CD4-positive, alpha-beta memory T cell (primary cell): ENCODE data around the gene REC114. TPM values are rescaled to one million over a fixed set of nuclear protein-coding genes. Genes with fewer than 3 reads are reported as not detected.

Source experiments
- CTCF ChIA-PET: fragments of 350-600 bp; sonication (Branson Sonifier 250); formaldehyde crosslinking; loops from one replicate; lab custom pipeline; 2021; ENCODE audit warnings: inconsistent platforms; ENCODE audit not compliant: partially characterized antibody; lab: Charles Lee
- POLR2A ChIA-PET: fragments of 350-600 bp; sonication (Branson Sonifier 250); formaldehyde crosslinking; loops from one replicate; lab custom pipeline; 2021; ENCODE audit not compliant: partially characterized antibody; lab: Charles Lee
- DNase-seq, 5 donors: peaks; one replicate each; pipeline versions ENCODE4 v3.0.0 to v3.0.0-alpha.2; 2020 to 2022; ENCODE audit warnings: mixed read lengths in 1 of 5
- H3K27ac ChIP-seq: one replicate; pipeline ENCODE4 v1.7.0; 2013; ENCODE audit warnings: low read depth, low read length
- H3K27me3 ChIP-seq: 2 replicates; pipeline ENCODE4 v1.7.0; 2013; ENCODE audit warnings: mild to moderate bottlenecking, low read length, moderate library complexity; ENCODE audit not compliant: insufficient read depth
- H3K36me3 ChIP-seq: 2 replicates; pipeline ENCODE4 v1.7.0; 2013; ENCODE audit warnings: mild to moderate bottlenecking, low read length, moderate library complexity; ENCODE audit not compliant: insufficient read depth
- H3K4me1 ChIP-seq: 2 replicates; pipeline ENCODE4 v1.7.0; 2013; ENCODE audit warnings: mild to moderate bottlenecking, low read length, moderate library complexity; ENCODE audit not compliant: insufficient read depth
- H3K4me3 ChIP-seq, 2 donors: one replicate each; pipeline ENCODE4 v1.7.0; 2013; ENCODE audit warnings: low read length in 2 of 2, mild to moderate bottlenecking in 1 of 2
- H3K9me3 ChIP-seq, 2 donors: one replicate each; pipeline ENCODE4 v1.7.0; 2013; ENCODE audit warnings: low read length in 2 of 2, control low read depth in 1 of 2; ENCODE audit not compliant: control insufficient read depth in 1 of 2
- H3K27ac Mint-ChIP-seq, 7 donors: one replicate each; pipeline ENCODE4 v1.8.0; 2020 to 2021; ENCODE audit warnings: mixed read lengths in 7 of 7, mild to moderate bottlenecking in 6 of 7, inconsistent platforms in 3 of 7, moderate library complexity in 3 of 7
- H3K27me3 Mint-ChIP-seq, 2 donors: one replicate each; pipeline ENCODE4 v1.8.0; 2020 to 2021; ENCODE audit warnings: mixed read lengths in 2 of 2
- H3K36me3 Mint-ChIP-seq, 2 donors: one replicate each; pipeline ENCODE4 v1.8.0; 2020 to 2021; ENCODE audit warnings: mixed read lengths in 2 of 2, inconsistent platforms in 1 of 2, mild to moderate bottlenecking in 1 of 2
- H3K4me1 Mint-ChIP-seq, 4 donors: one replicate each; pipeline ENCODE4 v1.8.0; 2020 to 2021; ENCODE audit warnings: mixed read lengths in 4 of 4, mild to moderate bottlenecking in 1 of 4
- H3K4me3 Mint-ChIP-seq, 8 donors: one replicate each; pipeline ENCODE4 v1.8.0; 2020 to 2021; ENCODE audit warnings: mixed read lengths in 8 of 8, mild to moderate bottlenecking in 7 of 8, moderate library complexity in 6 of 8, inconsistent platforms in 3 of 8
- H3K9me3 Mint-ChIP-seq, 8 donors: one replicate each; pipeline ENCODE4 v1.8.0; 2020 to 2021; ENCODE audit warnings: mixed read lengths in 8 of 8, mild to moderate bottlenecking in 5 of 8, inconsistent platforms in 3 of 8, moderate library complexity in 1 of 8
- intact Hi-C: fragments of 100-400 bp; cut with micrococcal nuclease; formaldehyde crosslinking; loops from one replicate; pipeline ENCODE4 v1.15.1; 2023
- polyA plus RNA-seq, 2 donors: library from polyadenylated mRNA; unstranded; fragments of 300-500 nt; fragmentation: Illumina TruSeq; gene quantifications; one replicate each; pipeline ENCODE4 v1.2.3, GENCODE V29; 2021
- total RNA-seq, 2 experiments: library from RNA; stranded (reverse); gene quantifications; one replicate each; pipeline ENCODE4 v1.2.3, GENCODE V29; 2021

The REC114 gene
- total and polyA plus RNA-seq, 4 experiments from 2014 or later, result not detected

- peaks cover 7% of the 10 kb centered on the region for H3K36me3 ChIP-seq
- H3K4me1 ChIP-seq, result no peaks in the 10 kb centered on the region
- no peaks in the 10 kb centered on the region for H3K9me3 ChIP-seq
- intact Hi-C loops, result no loop called here
- H3K4me3 Mint-ChIP-seq, result no peak overlapping the region
- CTCF ChIA-PET, result interaction anchor here (1.0 to 1.3 kb wide), 2 partner anchors 12 to 43 kb away, joined by 4 read pairs; no protein-coding TSS in a partner anchor
- DNase-seq, result no peak
- no peak overlapping the region for H3K27ac ChIP-seq
- H3K27me3 Mint-ChIP-seq, result no peaks in the 10 kb centered on the region
- POLR2A ChIA-PET, result no interaction called here
- H3K9me3 Mint-ChIP-seq, result no peaks in the 10 kb centered on the region
- H3K27me3 ChIP-seq, result no peaks in the 10 kb centered on the region
- peaks cover 14 to 35% (median 21%) of the 10 kb centered on the region in 4 donors for H3K4me1 Mint-ChIP-seq
- H3K27ac Mint-ChIP-seq, result peak overlapping the region in 1 of 7 donors; percentile 34
- H3K36me3 Mint-ChIP-seq, result peaks cover 32 to 41% of the 10 kb centered on the region in 2 donors
- H3K4me3 ChIP-seq, result no peak overlapping the region
Measured at GRCh38 chr15:73593304-73594074, 150.5 kb downstream of the REC114 start.

- Mint-ChIP-seq H3K36me3 (peaks cover 26 to 35% of the 10 kb centered on the region in 2 donors), H3K9me3 (no peaks in the 10 kb centered on the region), H3K27me3 (no peaks in the 10 kb centered on the region), H3K4me1 (peaks cover 15 to 40% (median 25%) of the 10 kb centered on the region in 4 donors), H3K4me3 (no peak overlapping the region), H3K27ac (peak overlapping the region in 1 of 7 donors; percentile 34)
- Histone ChIP-seq H3K4me1 (no peaks in the 10 kb centered on the region), H3K9me3 (no peaks in the 10 kb centered on the region), H3K27me3 (no peaks in the 10 kb centered on the region), H3K36me3 (peaks cover 4% of the 10 kb centered on the region), H3K27ac (no peak overlapping the region), H3K4me3 (no peak overlapping the region)
- ChIA-PET POLR2A (interaction anchor here (0.7 kb wide), 1 partner anchor 7 kb away, joined by 3 read pairs; no protein-coding TSS in a partner anchor), CTCF (no interaction called here)
- no peak for DNase-seq
- intact Hi-C loops, result no loop called here
Measured at GRCh38 chr15:73594109-73594508, 151.1 kb downstream of the REC114 start.

DNA sequence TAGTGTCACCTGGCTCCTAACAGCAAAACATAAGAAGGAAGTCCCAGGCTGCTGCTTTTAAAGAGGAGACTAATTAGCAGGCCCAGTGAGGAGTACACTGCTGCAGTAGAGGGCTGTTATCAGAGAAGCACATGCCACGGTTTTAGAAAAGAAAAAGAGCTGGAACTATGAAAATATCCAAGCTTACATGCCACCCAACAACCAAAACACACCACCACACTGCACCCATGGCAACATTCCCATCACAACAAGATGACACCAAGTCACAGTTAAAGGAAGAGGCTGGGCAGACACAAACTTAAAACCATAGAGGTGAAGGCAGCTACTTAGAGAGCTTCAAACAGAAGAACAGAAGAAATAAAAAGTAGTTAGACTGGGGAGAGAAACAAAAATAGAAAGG, 153.2 kb downstream of the REC114 start:
- H3K4me3 ChIP-seq, result no peak overlapping the region
- peak overlapping the region in 2 of 7 donors; percentile 28 to 79 for H3K27ac Mint-ChIP-seq
- no peaks in the 10 kb centered on the region for H3K36me3 ChIP-seq
- peaks cover 17 to 49% (median 29%) of the 10 kb centered on the region in 4 donors for H3K4me1 Mint-ChIP-seq
- peaks cover 20 to 22% of the 10 kb centered on the region in 2 donors for H3K36me3 Mint-ChIP-seq
- no peaks in the 10 kb centered on the region for H3K27me3 Mint-ChIP-seq
- H3K27ac ChIP-seq, result no peak overlapping the region
- no peak overlapping the region for H3K4me3 Mint-ChIP-seq
- no peaks in the 10 kb centered on the region for H3K27me3 ChIP-seq
- no peaks in the 10 kb centered on the region for H3K9me3 ChIP-seq
- intact Hi-C loops, result no loop called here
- H3K9me3 Mint-ChIP-seq, result no peaks in the 10 kb centered on the region
- ChIA-PET CTCF (interaction anchor here (1.0 to 1.3 kb wide), 3 partner anchors 10 to 82 kb away, joined by 3 to 4 read pairs (median 3); no protein-coding TSS in a partner anchor), POLR2A (no interaction called here)
- no peaks in the 10 kb centered on the region for H3K4me1 ChIP-seq
- no peak for DNase-seq

- Histone ChIP-seq H3K9me3 (no peaks in the 10 kb centered on the region), H3K27ac (no peak overlapping the region), H3K4me1 (peaks cover 6% of the 10 kb centered on the region), H3K4me3 (no peak overlapping the region), H3K36me3 (no peaks in the 10 kb centered on the region), H3K27me3 (no peaks in the 10 kb centered on the region)
- ChIA-PET CTCF (interaction anchor here (1.3 to 1.6 kb wide), 2 partner anchors 26 to 39 kb away, joined by 4 to 5 read pairs; no protein-coding TSS in a partner anchor), POLR2A (interaction anchor here (1.9 kb wide), 1 partner anchor 10 kb away, joined by 4 read pairs; no protein-coding TSS in a partner anchor)
- Mint-ChIP-seq H3K4me1 (peaks cover 16 to 49% (median 29%) of the 10 kb centered on the region in 4 donors), H3K27me3 (no peaks in the 10 kb centered on the region), H3K4me3 (peak overlapping the region in 1 of 8 donors; percentile 4), H3K27ac (no peak overlapping the region), H3K9me3 (no peaks in the 10 kb centered on the region), H3K36me3 (peaks cover 11 to 14% of the 10 kb centered on the region in 2 donors)
- intact Hi-C loops, result no loop called here
- no peak for DNase-seq
Measured at GRCh38 chr15:73597036-73597638, 154.2 kb downstream of the REC114 start.

DNA sequence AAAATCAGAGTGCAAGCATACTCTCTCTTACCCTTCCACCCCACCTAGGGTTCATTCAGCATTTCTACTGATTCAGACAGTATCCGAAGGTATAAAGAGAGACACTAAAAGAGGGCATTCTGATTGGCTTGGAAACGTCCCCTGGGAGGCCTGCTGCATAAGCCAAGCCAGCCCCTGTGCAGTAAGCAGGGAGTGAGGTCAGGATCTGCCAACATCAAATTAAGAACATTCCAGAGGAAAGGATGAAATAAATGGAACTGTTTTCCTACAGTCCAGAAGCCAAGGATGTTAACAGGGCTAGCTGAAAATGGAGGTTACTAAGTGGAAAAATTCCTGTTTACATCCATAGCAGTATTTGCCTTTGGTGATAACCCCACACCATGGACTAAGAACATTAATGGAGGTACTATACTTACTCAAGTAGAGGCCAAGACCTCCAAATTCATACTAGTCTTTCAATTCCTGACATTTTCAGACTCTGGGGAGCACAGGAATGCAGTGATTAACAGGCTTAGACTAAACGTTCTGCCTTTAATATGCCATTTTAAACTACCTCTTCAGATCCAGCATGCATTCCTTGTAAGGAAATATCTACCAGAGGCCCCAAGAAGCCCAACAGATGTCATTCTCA, 155.7 kb downstream of the REC114 start:
- no peak overlapping the region for H3K27ac ChIP-seq
- ChIA-PET CTCF (interaction anchor here (1.6 kb wide), 1 partner anchor 25 kb away, joined by 5 read pairs; no protein-coding TSS in a partner anchor), POLR2A (interaction anchor here (1.9 kb wide), 1 partner anchor 8 kb away, joined by 4 read pairs; no protein-coding TSS in a partner anchor)
- H3K4me1 ChIP-seq, result peaks cover 21% of the 10 kb centered on the region
- H3K9me3 Mint-ChIP-seq, result no peaks in the 10 kb centered on the region
- peaks cover 17 to 48% (median 28%) of the 10 kb centered on the region in 4 donors for H3K4me1 Mint-ChIP-seq
- DNase-seq, result no peak
- no peak overlapping the region for H3K4me3 ChIP-seq
- H3K27ac Mint-ChIP-seq, result no peak overlapping the region
- no peak overlapping the region for H3K4me3 Mint-ChIP-seq
- H3K36me3 Mint-ChIP-seq, result peaks cover 10% of the 10 kb centered on the region in 2 donors
- H3K9me3 ChIP-seq, result no peaks in the 10 kb centered on the region
- H3K27me3 ChIP-seq, result no peaks in the 10 kb centered on the region
- intact Hi-C loops, result no loop called here
- no peaks in the 10 kb centered on the region for H3K36me3 ChIP-seq
- no peaks in the 10 kb centered on the region for H3K27me3 Mint-ChIP-seq

GRCh38 chr15:73599934-73600333, 157.0 kb downstream of the REC114 start:
- H3K27me3 Mint-ChIP-seq, result no peaks in the 10 kb centered on the region
- no peak for DNase-seq
- no peak overlapping the region for H3K4me3 ChIP-seq
- no peak overlapping the region for H3K27ac Mint-ChIP-seq
- intact Hi-C loops, result no loop called here
- ChIA-PET POLR2A (no interaction called here), CTCF (no interaction called here)
- no peaks in the 10 kb centered on the region for H3K36me3 ChIP-seq
- peaks cover 29% of the 10 kb centered on the region for H3K4me1 ChIP-seq
- H3K27ac ChIP-seq, result no peak overlapping the region
- peaks cover 10% of the 10 kb centered on the region in 2 donors for H3K36me3 Mint-ChIP-seq
- no peaks in the 10 kb centered on the region for H3K27me3 ChIP-seq
- no peaks in the 10 kb centered on the region for H3K9me3 ChIP-seq
- H3K4me1 Mint-ChIP-seq, result peaks cover 19 to 51% (median 31%) of the 10 kb centered on the region in 4 donors
- no peaks in the 10 kb centered on the region for H3K9me3 Mint-ChIP-seq
- H3K4me3 Mint-ChIP-seq, result no peak overlapping the region
